ENCODE data around the gene HGF. TPM values are rescaled to one million over a fixed set of nuclear protein-coding genes. Genes with fewer than 3 reads are reported as not detected.

HGF gene
- total and polyA plus RNA-seq, 2 donors = 1.2 TPM

- H3K9me3 ChIP-seq (ENCODE audit: control insufficient read depth in 2 of 2, insufficient read depth in 1 of 2, low read length in 1 of 2) = no peaks in the 10 kb centered on the region
- no peaks in the 10 kb centered on the region for H3K36me3 ChIP-seq (ENCODE audit: control insufficient read depth in 2 of 2, insufficient read depth in 2 of 2, low read length in 1 of 2)
- no peaks in the 10 kb centered on the region for H3K4me1 ChIP-seq (ENCODE audit: control insufficient read depth in 2 of 2, insufficient read depth in 2 of 2, low read length in 2 of 2)
- H3K4me3 ChIP-seq (ENCODE audit: low read length in 2 of 2) = no peak overlapping the region
- H3K27ac ChIP-seq (ENCODE audit: low read depth in 1 of 2, low read length in 1 of 2) = no peak overlapping the region
- no peak for DNase-seq (ENCODE audit: low read depth in 6 of 9, low spot score in 9 of 9)
- H3K27me3 ChIP-seq (ENCODE audit: control insufficient read depth in 2 of 2, insufficient read depth in 1 of 2, low read length in 1 of 2) = no peaks in the 10 kb centered on the region
- over 99% methylated on average over 5 of the region's 5 CpGs for WGBS
Observed at GRCh38 chr7:81684033-81684432, 85.8 kb downstream of the HGF start.

GRCh38 chr7:81682873-81683272 is 87.0 kb downstream of the HGF start:
- Histone ChIP-seq H3K27ac (ENCODE audit: low read depth in 1 of 2, low read length in 1 of 2) (no peak overlapping the region), H3K36me3 (ENCODE audit: control insufficient read depth in 2 of 2, insufficient read depth in 2 of 2, low read length in 1 of 2) (no peaks in the 10 kb centered on the region), H3K9me3 (ENCODE audit: control insufficient read depth in 2 of 2, insufficient read depth in 1 of 2, low read length in 1 of 2) (no peaks in the 10 kb centered on the region), H3K4me1 (ENCODE audit: control insufficient read depth in 2 of 2, insufficient read depth in 2 of 2, low read length in 2 of 2) (no peaks in the 10 kb centered on the region), H3K27me3 (ENCODE audit: control insufficient read depth in 2 of 2, insufficient read depth in 1 of 2, low read length in 1 of 2) (no peaks in the 10 kb centered on the region), H3K4me3 (ENCODE audit: low read length in 2 of 2) (no peak overlapping the region)
- 82% methylated on average over 2 of the region's 2 CpGs for WGBS
- no peak for DNase-seq (ENCODE audit: low read depth in 6 of 9, low spot score in 9 of 9)

GRCh38 chr7:81680120-81680519 is 89.7 kb downstream of the HGF start:
- Histone ChIP-seq H3K4me1 (ENCODE audit: control insufficient read depth in 2 of 2, insufficient read depth in 2 of 2, low read length in 2 of 2) (no peaks in the 10 kb centered on the region), H3K27me3 (ENCODE audit: control insufficient read depth in 2 of 2, insufficient read depth in 1 of 2, low read length in 1 of 2) (no peaks in the 10 kb centered on the region), H3K27ac (ENCODE audit: low read depth in 1 of 2, low read length in 1 of 2) (no peak overlapping the region), H3K36me3 (ENCODE audit: control insufficient read depth in 2 of 2, insufficient read depth in 2 of 2, low read length in 1 of 2) (no peaks in the 10 kb centered on the region), H3K4me3 (ENCODE audit: low read length in 2 of 2) (no peak overlapping the region), H3K9me3 (ENCODE audit: control insufficient read depth in 2 of 2, insufficient read depth in 1 of 2, low read length in 1 of 2) (no peaks in the 10 kb centered on the region)
- WGBS = 94% methylated on average over 2 of the region's 2 CpGs
- DNase-seq (ENCODE audit: low read depth in 6 of 9, low spot score in 9 of 9) = no peak

GRCh38 chr7:81676813-81677212 is 93.0 kb downstream of the HGF start:
- Histone ChIP-seq H3K27ac (ENCODE audit: low read depth in 1 of 2, low read length in 1 of 2) (no peak overlapping the region), H3K27me3 (ENCODE audit: control insufficient read depth in 2 of 2, insufficient read depth in 1 of 2, low read length in 1 of 2) (no peaks in the 10 kb centered on the region), H3K36me3 (ENCODE audit: control insufficient read depth in 2 of 2, insufficient read depth in 2 of 2, low read length in 1 of 2) (no peaks in the 10 kb centered on the region), H3K4me1 (ENCODE audit: control insufficient read depth in 2 of 2, insufficient read depth in 2 of 2, low read length in 2 of 2) (no peaks in the 10 kb centered on the region), H3K9me3 (ENCODE audit: control insufficient read depth in 2 of 2, insufficient read depth in 1 of 2, low read length in 1 of 2) (no peaks in the 10 kb centered on the region), H3K4me3 (ENCODE audit: low read length in 2 of 2) (no peak overlapping the region)
- 91% methylated on average over 1 of the region's 1 CpG for WGBS
- DNase-seq (ENCODE audit: low read depth in 6 of 9, low spot score in 9 of 9) = no peak

- Histone ChIP-seq H3K36me3 (ENCODE audit: control insufficient read depth in 2 of 2, insufficient read depth in 2 of 2, low read length in 1 of 2) (no peaks in the 10 kb centered on the region), H3K27me3 (ENCODE audit: control insufficient read depth in 2 of 2, insufficient read depth in 1 of 2, low read length in 1 of 2) (no peaks in the 10 kb centered on the region), H3K9me3 (ENCODE audit: control insufficient read depth in 2 of 2, insufficient read depth in 1 of 2, low read length in 1 of 2) (no peaks in the 10 kb centered on the region), H3K27ac (ENCODE audit: low read depth in 1 of 2, low read length in 1 of 2) (no peak overlapping the region), H3K4me1 (ENCODE audit: control insufficient read depth in 2 of 2, insufficient read depth in 2 of 2, low read length in 2 of 2) (no peaks in the 10 kb centered on the region), H3K4me3 (ENCODE audit: low read length in 2 of 2) (no peak overlapping the region)
- WGBS = 88% methylated on average over 3 of the region's 3 CpGs
- DNase-seq (ENCODE audit: low read depth in 6 of 9, low spot score in 9 of 9) = no peak
Observed at GRCh38 chr7:81676105-81676811, 93.6 kb downstream of the HGF start.

GRCh38 chr7:81674431-81674830 is 95.4 kb downstream of the HGF start:
- no peaks in the 10 kb centered on the region for H3K36me3 ChIP-seq (ENCODE audit: control insufficient read depth in 2 of 2, insufficient read depth in 2 of 2, low read length in 1 of 2)
- H3K9me3 ChIP-seq (ENCODE audit: control insufficient read depth in 2 of 2, insufficient read depth in 1 of 2, low read length in 1 of 2) = no peaks in the 10 kb centered on the region
- no peaks in the 10 kb centered on the region for H3K4me1 ChIP-seq (ENCODE audit: control insufficient read depth in 2 of 2, insufficient read depth in 2 of 2, low read length in 2 of 2)
- no peak for DNase-seq (ENCODE audit: low read depth in 6 of 9, low spot score in 9 of 9)
- H3K27ac ChIP-seq (ENCODE audit: low read depth in 1 of 2, low read length in 1 of 2) = no peak overlapping the region
- no peaks in the 10 kb centered on the region for H3K27me3 ChIP-seq (ENCODE audit: control insufficient read depth in 2 of 2, insufficient read depth in 1 of 2, low read length in 1 of 2)
- H3K4me3 ChIP-seq (ENCODE audit: low read length in 2 of 2) = no peak overlapping the region
- WGBS = 91% methylated on average over 2 of the region's 2 CpGs

- Histone ChIP-seq H3K36me3 (ENCODE audit: control insufficient read depth in 2 of 2, insufficient read depth in 2 of 2, low read length in 1 of 2) (no peaks in the 10 kb centered on the region), H3K4me1 (ENCODE audit: control insufficient read depth in 2 of 2, insufficient read depth in 2 of 2, low read length in 2 of 2) (no peaks in the 10 kb centered on the region), H3K27me3 (ENCODE audit: control insufficient read depth in 2 of 2, insufficient read depth in 1 of 2, low read length in 1 of 2) (no peaks in the 10 kb centered on the region), H3K4me3 (ENCODE audit: low read length in 2 of 2) (no peak overlapping the region), H3K27ac (ENCODE audit: low read depth in 1 of 2, low read length in 1 of 2) (no peak overlapping the region), H3K9me3 (ENCODE audit: control insufficient read depth in 2 of 2, insufficient read depth in 1 of 2, low read length in 1 of 2) (no peaks in the 10 kb centered on the region)
- no peak for DNase-seq (ENCODE audit: low read depth in 6 of 9, low spot score in 9 of 9)
- 97% methylated on average over 1 of the region's 1 CpG for WGBS
Observed at GRCh38 chr7:81672872-81673271, 97.0 kb downstream of the HGF start.

- no peaks in the 10 kb centered on the region for H3K36me3 ChIP-seq (ENCODE audit: control insufficient read depth in 2 of 2, insufficient read depth in 2 of 2, low read length in 1 of 2)
- no peaks in the 10 kb centered on the region for H3K9me3 ChIP-seq (ENCODE audit: control insufficient read depth in 2 of 2, insufficient read depth in 1 of 2, low read length in 1 of 2)
- no peaks in the 10 kb centered on the region for H3K4me1 ChIP-seq (ENCODE audit: control insufficient read depth in 2 of 2, insufficient read depth in 2 of 2, low read length in 2 of 2)
- H3K27ac ChIP-seq (ENCODE audit: low read depth in 1 of 2, low read length in 1 of 2) = no peak overlapping the region
- no peak overlapping the region for H3K4me3 ChIP-seq (ENCODE audit: low read length in 2 of 2)
- WGBS = 96% methylated on average over 3 of the region's 3 CpGs
- no peaks in the 10 kb centered on the region for H3K27me3 ChIP-seq (ENCODE audit: control insufficient read depth in 2 of 2, insufficient read depth in 1 of 2, low read length in 1 of 2)
- no peak for DNase-seq (ENCODE audit: low read depth in 6 of 9, low spot score in 9 of 9)
Observed at GRCh38 chr7:81669476-81670105, 100.3 kb downstream of the HGF start.

- no peaks in the 10 kb centered on the region for H3K36me3 ChIP-seq (ENCODE audit: control insufficient read depth in 2 of 2, insufficient read depth in 2 of 2, low read length in 1 of 2)
- no peak for DNase-seq (ENCODE audit: low read depth in 6 of 9, low spot score in 9 of 9)
- H3K4me1 ChIP-seq (ENCODE audit: control insufficient read depth in 2 of 2, insufficient read depth in 2 of 2, low read length in 2 of 2) = no peaks in the 10 kb centered on the region
- H3K4me3 ChIP-seq (ENCODE audit: low read length in 2 of 2) = no peak overlapping the region
- H3K9me3 ChIP-seq (ENCODE audit: control insufficient read depth in 2 of 2, insufficient read depth in 1 of 2, low read length in 1 of 2) = no peaks in the 10 kb centered on the region
- no peak overlapping the region for H3K27ac ChIP-seq (ENCODE audit: low read depth in 1 of 2, low read length in 1 of 2)
- WGBS = 97% methylated on average over 1 of the region's 1 CpG
- no peaks in the 10 kb centered on the region for H3K27me3 ChIP-seq (ENCODE audit: control insufficient read depth in 2 of 2, insufficient read depth in 1 of 2, low read length in 1 of 2)
Observed at GRCh38 chr7:81666209-81666608, 103.6 kb downstream of the HGF start.
